CD4-positive, alpha-beta T cell treated with Interferon alpha-2 for 1 hour (primary cell): Measurements from ENCODE around the gene SLC2A2.
"Not testable (repeated sequence)": the region's sequence is repeated elsewhere in the genome, so short reads cannot be mapped to it uniquely, and the experiment has no call there.

Source experiments
- DNase-seq, 2 donors: peaks; one replicate each; pipeline ENCODE4 v3.0.0-alpha.2; 2020 to 2022

SLC2A2 gene

GRCh38 chr3:170982733-170983132 lies 43.8 kb downstream of the SLC2A2 start:
- DNase-seq: no peak

GRCh38 chr3:170980399-170980798 lies 46.1 kb downstream of the SLC2A2 start:
- DNase-seq: no peak

- DNase-seq: no peak
These were observed 48.4 kb downstream of the SLC2A2 start for GRCh38 chr3:170977949-170978745.

GRCh38 chr3:170976190-170976519 lies 50.4 kb downstream of the SLC2A2 start:
- DNase-seq: no peak

GRCh38 chr3:170975283-170976189 lies 51.0 kb downstream of the SLC2A2 start:
- DNase-seq: no peak

GRCh38 chr3:170974872-170975271 lies 51.6 kb downstream of the SLC2A2 start:
- no peak for DNase-seq

- DNase-seq: not testable (repeated sequence)
These were observed 53.6 kb downstream of the SLC2A2 start for GRCh38 chr3:170972917-170973316.

- DNase-seq: no peak
These were observed 59.4 kb downstream of the SLC2A2 start for GRCh38 chr3:170967126-170967525.

- DNase-seq: no peak
These were observed 60.0 kb downstream of the SLC2A2 start for GRCh38 chr3:170966495-170966894.

GRCh38 chr3:170962411-170962810 lies 64.1 kb downstream of the SLC2A2 start:
- no peak for DNase-seq

GRCh38 chr3:170961616-170962400 lies 64.7 kb downstream of the SLC2A2 start:
- peak in 1 of 2 donors; percentile 41 for DNase-seq

GRCh38 chr3:170959457-170959856 lies 67.1 kb downstream of the SLC2A2 start:
- no peak for DNase-seq

GRCh38 chr3:170956647-170957046 lies 69.9 kb downstream of the SLC2A2 start:
- no peak for DNase-seq

GRCh38 chr3:170953736-170954135 lies 72.8 kb downstream of the SLC2A2 start:
- DNase-seq: no peak

- no peak for DNase-seq
These were observed 73.3 kb downstream of the SLC2A2 start for GRCh38 chr3:170953229-170953628.

- no peak for DNase-seq
These were observed 77.3 kb downstream of the SLC2A2 start for GRCh38 chr3:170949211-170949610.

- no peak for DNase-seq
These were observed 79.3 kb downstream of the SLC2A2 start for GRCh38 chr3:170947018-170947769.
